HL-60 (cell line): ENCODE results near the gene RSRC1.

Source experiments
- DNase-seq, 2 experiments: peaks; one replicate each; pipeline ENCODE4 v3.0.0-alpha.2; 2010 to 2020; ENCODE audit warnings: low read depth in 1 of 2, low spot score in 1 of 2
- H3K27ac ChIP-seq: fragments of 250-450 bp; sonication (Bioruptor Pico); replicated peaks from 2 replicates; pipeline ENCODE4 v1.5.1; 2020; ENCODE audit warnings: mild to moderate bottlenecking, moderate library complexity
- H3K27me3 ChIP-seq: fragments of 250-450 bp; sonication (Bioruptor Pico); 2 replicates; pipeline ENCODE4 v1.5.1; 2021; ENCODE audit warnings: mild to moderate bottlenecking, moderate library complexity; ENCODE audit not compliant: insufficient read depth, poor library complexity, severe bottlenecking
- H3K4me3 ChIP-seq: replicated peaks from 2 replicates; pipeline ENCODE4 v1.5.1; 2011; ENCODE audit warnings: mild to moderate bottlenecking, control low read depth, low read length; ENCODE audit not compliant: insufficient read depth
- GABPA ChIP-seq: IDR thresholded peaks from 2 replicates; pipeline ENCODE4 v1.6.1; 2012; ENCODE audit warnings: low read depth
- POLR2AphosphoS5 ChIP-seq: IDR thresholded peaks from 2 replicates; pipeline ENCODE4 v1.6.1; 2012; ENCODE audit warnings: low read depth
- SPI1 ChIP-seq: IDR thresholded peaks from 2 replicates; pipeline ENCODE4 v1.6.1; 2012; ENCODE audit warnings: low read depth, mild to moderate bottlenecking, borderline replicate concordance
- TF ChIP-seq, protein P1 (sequence below): IDR thresholded peaks from one replicate; pipeline ENCODE4 v1.5.1; 2011; ENCODE audit warnings: low read length, control low read depth, inconsistent platforms; ENCODE audit not compliant: insufficient read depth
- TF ChIP-seq, protein P2 (sequence below): IDR thresholded peaks from 2 replicates; pipeline ENCODE4 v1.6.1; 2012; ENCODE audit warnings: low read depth; ENCODE audit not compliant: insufficient replicate concordance

RSRC1 gene

GRCh38 chr3:158272081-158272480 lies 162.2 kb downstream of the RSRC1 start:
- DNase-seq: no peak

DNA sequence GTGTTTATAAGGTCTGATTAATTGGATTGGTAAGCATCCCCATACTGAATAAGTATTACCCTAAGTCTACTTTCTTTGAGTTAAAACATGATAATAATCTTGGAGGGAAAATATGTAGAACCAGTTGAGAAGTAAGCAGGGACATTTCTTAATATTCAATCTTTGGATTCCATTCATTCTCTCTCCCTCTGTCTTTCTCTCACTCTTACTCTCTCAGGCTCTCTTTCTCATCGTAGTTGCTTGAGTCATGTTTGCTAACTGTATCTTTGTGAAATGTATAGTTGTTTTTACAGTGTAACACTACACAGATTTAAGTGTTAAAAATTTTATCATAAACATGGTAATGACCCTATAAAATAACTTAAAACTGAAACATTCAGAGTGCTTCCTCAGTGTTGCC lies 163.8 kb downstream of the RSRC1 start:
- no peak overlapping the region for H3K27ac ChIP-seq
- TF ChIP-seq, protein P1, sequence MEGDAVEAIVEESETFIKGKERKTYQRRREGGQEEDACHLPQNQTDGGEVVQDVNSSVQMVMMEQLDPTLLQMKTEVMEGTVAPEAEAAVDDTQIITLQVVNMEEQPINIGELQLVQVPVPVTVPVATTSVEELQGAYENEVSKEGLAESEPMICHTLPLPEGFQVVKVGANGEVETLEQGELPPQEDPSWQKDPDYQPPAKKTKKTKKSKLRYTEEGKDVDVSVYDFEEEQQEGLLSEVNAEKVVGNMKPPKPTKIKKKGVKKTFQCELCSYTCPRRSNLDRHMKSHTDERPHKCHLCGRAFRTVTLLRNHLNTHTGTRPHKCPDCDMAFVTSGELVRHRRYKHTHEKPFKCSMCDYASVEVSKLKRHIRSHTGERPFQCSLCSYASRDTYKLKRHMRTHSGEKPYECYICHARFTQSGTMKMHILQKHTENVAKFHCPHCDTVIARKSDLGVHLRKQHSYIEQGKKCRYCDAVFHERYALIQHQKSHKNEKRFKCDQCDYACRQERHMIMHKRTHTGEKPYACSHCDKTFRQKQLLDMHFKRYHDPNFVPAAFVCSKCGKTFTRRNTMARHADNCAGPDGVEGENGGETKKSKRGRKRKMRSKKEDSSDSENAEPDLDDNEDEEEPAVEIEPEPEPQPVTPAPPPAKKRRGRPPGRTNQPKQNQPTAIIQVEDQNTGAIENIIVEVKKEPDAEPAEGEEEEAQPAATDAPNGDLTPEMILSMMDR: no peak
- TF ChIP-seq SPI1 (no peak), POLR2AphosphoS5 (no peak), GABPA (no peak)
- TF ChIP-seq, protein P2, sequence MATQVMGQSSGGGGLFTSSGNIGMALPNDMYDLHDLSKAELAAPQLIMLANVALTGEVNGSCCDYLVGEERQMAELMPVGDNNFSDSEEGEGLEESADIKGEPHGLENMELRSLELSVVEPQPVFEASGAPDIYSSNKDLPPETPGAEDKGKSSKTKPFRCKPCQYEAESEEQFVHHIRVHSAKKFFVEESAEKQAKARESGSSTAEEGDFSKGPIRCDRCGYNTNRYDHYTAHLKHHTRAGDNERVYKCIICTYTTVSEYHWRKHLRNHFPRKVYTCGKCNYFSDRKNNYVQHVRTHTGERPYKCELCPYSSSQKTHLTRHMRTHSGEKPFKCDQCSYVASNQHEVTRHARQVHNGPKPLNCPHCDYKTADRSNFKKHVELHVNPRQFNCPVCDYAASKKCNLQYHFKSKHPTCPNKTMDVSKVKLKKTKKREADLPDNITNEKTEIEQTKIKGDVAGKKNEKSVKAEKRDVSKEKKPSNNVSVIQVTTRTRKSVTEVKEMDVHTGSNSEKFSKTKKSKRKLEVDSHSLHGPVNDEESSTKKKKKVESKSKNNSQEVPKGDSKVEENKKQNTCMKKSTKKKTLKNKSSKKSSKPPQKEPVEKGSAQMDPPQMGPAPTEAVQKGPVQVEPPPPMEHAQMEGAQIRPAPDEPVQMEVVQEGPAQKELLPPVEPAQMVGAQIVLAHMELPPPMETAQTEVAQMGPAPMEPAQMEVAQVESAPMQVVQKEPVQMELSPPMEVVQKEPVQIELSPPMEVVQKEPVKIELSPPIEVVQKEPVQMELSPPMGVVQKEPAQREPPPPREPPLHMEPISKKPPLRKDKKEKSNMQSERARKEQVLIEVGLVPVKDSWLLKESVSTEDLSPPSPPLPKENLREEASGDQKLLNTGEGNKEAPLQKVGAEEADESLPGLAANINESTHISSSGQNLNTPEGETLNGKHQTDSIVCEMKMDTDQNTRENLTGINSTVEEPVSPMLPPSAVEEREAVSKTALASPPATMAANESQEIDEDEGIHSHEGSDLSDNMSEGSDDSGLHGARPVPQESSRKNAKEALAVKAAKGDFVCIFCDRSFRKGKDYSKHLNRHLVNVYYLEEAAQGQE: no peak
- DNase-seq: no peak
- no peaks in the 10 kb centered on the region for H3K27me3 ChIP-seq
- H3K4me3 ChIP-seq: no peak overlapping the region

More at GRCh38 chr3:158272081-158272480, 162.2 kb downstream of the RSRC1 start:
- H3K27ac ChIP-seq: no peak overlapping the region
- H3K4me3 ChIP-seq: no peak overlapping the region
- no peaks in the 10 kb centered on the region for H3K27me3 ChIP-seq
- TF ChIP-seq GABPA (no peak), POLR2AphosphoS5 (no peak), SPI1 (no peak; the same call in 1 of the 2 replicates)
- TF ChIP-seq, protein P1: no peak
- TF ChIP-seq, protein P2: no peak

- no peak overlapping the region for H3K27ac ChIP-seq
- H3K4me3 ChIP-seq: no peak overlapping the region
- no peak for DNase-seq
- no peaks in the 10 kb centered on the region for H3K27me3 ChIP-seq
- no peak for TF ChIP-seq SPI1
- TF ChIP-seq, protein P2: no peak
- TF ChIP-seq, protein P1: no peak
- no peak for TF ChIP-seq POLR2AphosphoS5
- no peak for TF ChIP-seq GABPA
These were observed 168.3 kb downstream of the RSRC1 start for GRCh38 chr3:158278187-158278586.
